Measurements from ENCODE around the gene GADD45G. TPM values are rescaled to one million over a fixed set of nuclear protein-coding genes. Genes with fewer than 3 reads are reported as not detected.

Gene GADD45G
- total RNA-seq, 4 donors from 2014 or later = 8.3 to 27.2 (median 14.4) TPM

DNA sequence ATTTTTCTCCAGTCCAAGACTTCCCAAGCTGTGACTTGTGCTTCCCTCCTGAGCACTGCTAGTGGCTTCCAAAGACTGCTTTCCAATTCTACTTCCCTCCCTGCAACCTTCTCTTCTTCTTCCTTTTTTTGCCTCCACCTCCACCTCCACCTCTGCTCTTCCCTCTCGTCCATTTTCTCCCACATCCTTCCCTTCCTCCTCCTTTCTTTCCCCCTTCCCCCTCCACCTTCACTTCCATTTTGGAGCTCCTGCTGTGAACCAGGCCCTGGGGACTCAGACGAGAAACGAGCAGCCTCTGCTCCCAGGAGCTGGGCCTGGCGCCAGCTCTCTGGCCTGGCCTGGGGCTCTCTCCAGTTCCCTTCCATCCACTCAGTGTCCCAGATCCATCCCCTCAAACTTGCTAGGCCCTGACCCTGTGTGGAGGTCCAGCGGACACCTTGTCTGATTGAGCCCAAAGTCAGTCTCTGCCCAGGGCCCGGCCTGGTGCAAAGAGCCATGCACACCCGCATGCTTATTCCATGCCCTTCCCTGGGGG lies 5.6 kb downstream of the GADD45G start:
- WGBS, 2 donors = 74 to 83% methylated on average over 6 of the region's 7 CpGs
- Histone ChIP-seq H3K4me3 (replicated peaks in 1 of 3) (no peak overlapping the region), H3K27me3 (no peaks in the 10 kb centered on the region), H3K4me1 (peaks cover 10 to 16% of the 10 kb centered on the region in 2 donors), H3K27ac (no peak overlapping the region), H3K36me3 (no peaks in the 10 kb centered on the region), H3K9me3 (no peaks in the 10 kb centered on the region)
- TF ChIP-seq, protein P1, sequence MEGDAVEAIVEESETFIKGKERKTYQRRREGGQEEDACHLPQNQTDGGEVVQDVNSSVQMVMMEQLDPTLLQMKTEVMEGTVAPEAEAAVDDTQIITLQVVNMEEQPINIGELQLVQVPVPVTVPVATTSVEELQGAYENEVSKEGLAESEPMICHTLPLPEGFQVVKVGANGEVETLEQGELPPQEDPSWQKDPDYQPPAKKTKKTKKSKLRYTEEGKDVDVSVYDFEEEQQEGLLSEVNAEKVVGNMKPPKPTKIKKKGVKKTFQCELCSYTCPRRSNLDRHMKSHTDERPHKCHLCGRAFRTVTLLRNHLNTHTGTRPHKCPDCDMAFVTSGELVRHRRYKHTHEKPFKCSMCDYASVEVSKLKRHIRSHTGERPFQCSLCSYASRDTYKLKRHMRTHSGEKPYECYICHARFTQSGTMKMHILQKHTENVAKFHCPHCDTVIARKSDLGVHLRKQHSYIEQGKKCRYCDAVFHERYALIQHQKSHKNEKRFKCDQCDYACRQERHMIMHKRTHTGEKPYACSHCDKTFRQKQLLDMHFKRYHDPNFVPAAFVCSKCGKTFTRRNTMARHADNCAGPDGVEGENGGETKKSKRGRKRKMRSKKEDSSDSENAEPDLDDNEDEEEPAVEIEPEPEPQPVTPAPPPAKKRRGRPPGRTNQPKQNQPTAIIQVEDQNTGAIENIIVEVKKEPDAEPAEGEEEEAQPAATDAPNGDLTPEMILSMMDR (IDR thresholded peaks at IDR 0.05) = no peak
- TF ChIP-seq POLR2A (IDR thresholded peaks at IDR 0.05) = no peak
- no peak for DNase-seq
- intact Hi-C loops (cut with DNase I) = no loop called here

DNA sequence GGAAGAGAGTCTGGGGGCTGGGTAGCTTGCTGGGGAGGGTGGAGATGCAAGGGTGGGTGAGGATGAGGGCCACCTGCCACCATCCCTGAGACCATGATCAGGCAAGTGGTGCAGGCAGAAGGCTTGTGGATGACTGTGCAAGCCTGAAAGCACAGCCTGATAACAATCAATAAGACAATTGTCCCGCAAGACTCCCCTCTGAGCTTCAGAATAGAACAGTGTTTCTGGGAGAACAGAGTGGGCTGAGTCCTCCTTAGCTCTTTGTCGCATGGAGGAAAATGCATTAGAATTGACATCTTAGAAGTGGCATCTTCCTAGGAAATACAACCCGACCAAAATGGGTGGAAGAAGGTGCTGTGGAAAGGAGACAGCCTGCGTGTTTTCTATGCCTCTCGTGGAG lies 6.6 kb downstream of the GADD45G start:
- intact Hi-C loops (cut with DNase I) = no loop called here
- Histone ChIP-seq H3K4me3 (replicated peaks in 1 of 3) (no peak overlapping the region), H3K9me3 (no peaks in the 10 kb centered on the region), H3K27ac (no peak overlapping the region), H3K4me1 (peaks cover 9 to 11% of the 10 kb centered on the region in 2 donors), H3K36me3 (no peaks in the 10 kb centered on the region), H3K27me3 (no peaks in the 10 kb centered on the region)
- no peak for DNase-seq
- WGBS, 2 donors = 93 to 94% methylated on average over 5 of the region's 5 CpGs
- TF ChIP-seq POLR2A (IDR thresholded peaks at IDR 0.05) = no peak
- TF ChIP-seq, protein P1 (IDR thresholded peaks at IDR 0.05) = no peak

DNA sequence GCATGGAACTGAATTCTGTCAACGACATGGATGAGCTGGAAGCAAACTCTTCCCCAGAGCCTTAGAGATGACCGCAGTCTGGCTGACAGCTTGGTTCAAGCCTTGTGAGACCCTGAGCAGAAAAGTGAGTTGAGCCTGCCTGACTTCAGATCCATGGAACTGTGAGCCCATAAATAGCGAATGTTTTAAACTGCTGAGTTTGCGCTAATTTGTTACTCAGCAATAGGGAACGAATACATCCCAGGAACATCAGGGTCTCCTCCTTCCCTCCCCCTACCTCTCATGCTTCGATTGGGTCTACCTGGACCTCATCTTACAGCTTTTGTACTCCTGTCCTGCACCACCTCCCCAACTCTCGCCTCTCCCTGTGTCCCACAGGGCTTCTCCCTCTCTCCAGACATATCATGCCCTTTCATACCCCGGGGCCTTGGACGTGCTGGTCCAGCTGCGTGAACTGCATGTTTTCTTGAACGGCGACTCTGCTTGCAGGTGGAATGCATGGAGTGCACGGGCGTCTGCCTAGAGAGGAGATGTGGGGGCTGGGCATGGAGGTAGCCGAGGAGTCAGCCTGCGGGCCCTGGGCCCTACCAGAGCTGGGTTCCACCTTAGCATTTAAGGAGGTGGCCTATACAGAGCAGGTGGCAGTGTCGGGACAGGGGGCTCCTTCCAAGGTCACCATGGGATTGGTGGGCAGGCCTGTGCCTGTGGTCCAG lies 7.9 kb downstream of the GADD45G start:
- DNase-seq = no peak
- TF ChIP-seq, protein P1 (IDR thresholded peaks at IDR 0.05) = no peak
- no peak for TF ChIP-seq POLR2A (IDR thresholded peaks at IDR 0.05)
- intact Hi-C loops (cut with DNase I) = no loop called here
- WGBS, 2 donors = 96 to 98% methylated on average over 16 of the region's 17 CpGs
- no peaks in the 10 kb centered on the region for H3K9me3 ChIP-seq
- no peak overlapping the region for H3K27ac ChIP-seq
- H3K4me1 ChIP-seq = peaks cover 7 to 10% of the 10 kb centered on the region in 2 donors
- H3K36me3 ChIP-seq = no peaks in the 10 kb centered on the region
- no peaks in the 10 kb centered on the region for H3K27me3 ChIP-seq
- no peak overlapping the region for H3K4me3 ChIP-seq (replicated peaks in 1 of 3)

DNA sequence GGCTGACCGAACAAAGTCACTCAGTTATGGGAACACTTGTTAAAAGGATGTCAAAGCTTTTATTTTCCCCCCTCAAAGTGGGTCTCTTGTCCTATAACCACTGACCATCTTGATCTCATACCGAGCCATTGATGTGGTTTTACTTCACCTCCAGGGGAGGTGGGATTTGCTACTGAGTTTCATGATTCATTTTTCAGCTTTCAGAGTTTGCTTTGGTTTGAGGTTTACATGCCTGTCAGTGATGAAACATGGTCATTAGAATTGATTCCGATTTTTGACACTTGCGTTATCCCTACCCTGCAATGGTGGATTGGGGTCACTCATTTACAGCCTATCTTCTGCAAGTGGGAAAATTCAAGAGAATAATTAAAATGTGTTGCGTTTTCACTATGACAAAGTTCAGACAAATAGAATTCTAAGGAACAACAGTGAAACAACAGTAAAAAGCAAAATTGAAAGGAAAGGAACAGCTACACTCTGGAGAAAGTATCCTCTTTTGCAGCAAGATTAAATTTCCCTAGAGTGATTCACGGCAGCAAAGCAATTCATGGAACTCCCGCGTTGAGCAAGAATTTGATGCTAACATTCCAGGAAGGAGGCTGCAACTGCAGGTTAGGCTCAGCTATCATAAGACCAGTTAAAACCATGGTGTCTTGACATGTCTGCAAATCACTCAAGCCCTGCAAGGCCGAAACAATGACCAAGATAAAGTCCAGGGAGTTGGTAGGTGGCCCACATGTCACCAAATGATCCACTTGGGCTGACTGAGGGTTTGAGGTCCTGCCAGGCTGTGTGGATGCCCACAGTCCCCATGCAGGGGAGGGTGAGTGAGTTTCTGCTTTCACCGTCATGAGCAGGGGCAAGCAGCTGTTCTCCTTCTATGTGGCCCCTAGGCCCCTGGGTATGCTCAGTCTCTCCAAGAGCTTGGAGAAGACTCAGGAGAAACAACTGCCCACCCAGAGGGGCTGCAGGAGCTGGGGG lies 9.4 kb downstream of the GADD45G start:
- H3K4me1 ChIP-seq = peaks cover 20 to 23% of the 10 kb centered on the region in 2 donors
- no peaks in the 10 kb centered on the region for H3K27me3 ChIP-seq
- no peak for DNase-seq
- no peaks in the 10 kb centered on the region for H3K36me3 ChIP-seq
- H3K27ac ChIP-seq = no peak overlapping the region
- WGBS, 2 donors = 88 to 89% methylated on average over 9 to 10 of the region's 10 CpGs
- H3K9me3 ChIP-seq = no peaks in the 10 kb centered on the region
- intact Hi-C loops (cut with DNase I) = no loop called here
- no peak overlapping the region for H3K4me3 ChIP-seq (replicated peaks in 1 of 3)
- TF ChIP-seq, protein P1 (IDR thresholded peaks at IDR 0.05) = no peak
- no peak for TF ChIP-seq POLR2A (IDR thresholded peaks at IDR 0.05)

Measured in thyroid gland (tissue), 4 donors.